ENCODE measurements around the gene DSPP. TPM values are rescaled to one million over a fixed set of nuclear protein-coding genes. Genes with fewer than 3 reads are reported as not detected.

Gene DSPP
- total RNA-seq (2014; rRNA removed; shearing (Covaris generic)) (not detected in 2 replicates), polyA plus RNA-seq (2016; fragmentation: Nextera tagmentation; extraction: Ambion mirVana) (0.05 and 0.08 TPM in 2 replicates)
- long read RNA-seq = 0 reads

DNA sequence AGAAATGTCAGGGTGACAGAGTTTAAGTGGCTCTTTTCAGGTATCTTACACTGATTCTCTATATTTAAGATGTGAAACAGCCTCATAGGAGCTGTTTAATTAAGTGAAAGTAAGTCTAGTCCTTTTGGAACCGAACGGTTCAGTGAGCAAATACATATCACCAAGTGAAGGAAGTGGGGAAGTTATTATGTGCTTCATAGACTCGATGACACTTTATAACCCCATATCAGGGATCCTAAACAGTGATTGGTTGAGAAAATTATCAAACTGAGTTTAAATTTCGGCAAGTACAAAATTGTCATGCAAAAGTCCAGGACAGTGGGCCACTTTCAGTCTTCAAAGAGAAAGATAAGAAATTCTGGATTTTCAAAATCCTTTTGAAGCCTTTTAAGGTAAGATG is at the start of gene DSPP:
DSPP (plus strand) TSS at position 301 of the 400 bp plus-strand sequence. CDS start 2,380 bp downstream, outside the sequence.
- H3K36me3 Mint-ChIP-seq (ENCODE audit: low read depth) = no peaks in the 10 kb centered on the region
- ATAC-seq = no peak
- no peak for DNase-seq (ENCODE audit: low spot score)

More for the DNA sequence above, at the start of gene DSPP:
- H3K27me3 Mint-ChIP-seq (ENCODE audit: insufficient read depth, low read depth, poor library complexity) = peaks cover 2% of the 10 kb centered on the region
- no peaks in the 10 kb centered on the region for H3K9me3 Mint-ChIP-seq
- Histone ChIP-seq H3K79me2 (replicated peaks; ENCODE audit: insufficient read depth) (no peaks in the 10 kb centered on the region), H3K27me3 (ENCODE audit: insufficient read depth) (no peaks in the 10 kb centered on the region), H3K9me2 (ENCODE audit: insufficient read depth) (no peaks in the 10 kb centered on the region), H3K27ac (ENCODE audit: low read depth) (no peak within 1 kb of the TSS), H3K4me1 (ENCODE audit: insufficient read depth) (no peaks in the 10 kb centered on the region), H3K36me3 (ENCODE audit: insufficient read depth) (no peaks in the 10 kb centered on the region), H3K4me3 (no peak within 1 kb of the TSS), H3F3A (replicated peaks; ENCODE audit: low read depth) (no peaks in the 10 kb centered on the region), H3K4me2 (no peak within 1 kb of the TSS), H2AFZ (no peak within 1 kb of the TSS), H4K20me1 (replicated peaks; ENCODE audit: insufficient read depth) (no peaks in the 10 kb centered on the region)
- no peak within 1 kb of the TSS for H3K4me3 Mint-ChIP-seq
- no peaks in the 10 kb centered on the region; the same call in 2 of the 3 replicates for H3K4me1 Mint-ChIP-seq
- TF ChIP-seq CREB1 (CRISPR knock-in tag; IDR thresholded peaks at IDR 0.05; ENCODE audit: low read depth) (no peak), ZNF114 (CRISPR knock-in tag; IDR thresholded peaks at IDR 0.05) (no peak), POLR2AphosphoS5 (IDR thresholded peaks at IDR 0.05; ENCODE audit: low read depth) (no peak), JUNB (IDR thresholded peaks at IDR 0.05; ENCODE audit: unreplicated experiment) (no peak), NANOG (IDR thresholded peaks at IDR 0.05; ENCODE audit: borderline replicate concordance) (no peak), STAT1 (IDR thresholded peaks at IDR 0.05; ENCODE audit: unreplicated experiment) (no peak), ZNF331 (CRISPR knock-in tag; IDR thresholded peaks at IDR 0.05; ENCODE audit: low read depth) (no peak), EZH2phosphoT487 (IDR thresholded peaks at IDR 0.05; ENCODE audit: unreplicated experiment) (no peak), EZH2 (IDR thresholded peaks at IDR 0.05; ENCODE audit: low read depth, unreplicated experiment) (no peak)
- TF ChIP-seq, protein P1, sequence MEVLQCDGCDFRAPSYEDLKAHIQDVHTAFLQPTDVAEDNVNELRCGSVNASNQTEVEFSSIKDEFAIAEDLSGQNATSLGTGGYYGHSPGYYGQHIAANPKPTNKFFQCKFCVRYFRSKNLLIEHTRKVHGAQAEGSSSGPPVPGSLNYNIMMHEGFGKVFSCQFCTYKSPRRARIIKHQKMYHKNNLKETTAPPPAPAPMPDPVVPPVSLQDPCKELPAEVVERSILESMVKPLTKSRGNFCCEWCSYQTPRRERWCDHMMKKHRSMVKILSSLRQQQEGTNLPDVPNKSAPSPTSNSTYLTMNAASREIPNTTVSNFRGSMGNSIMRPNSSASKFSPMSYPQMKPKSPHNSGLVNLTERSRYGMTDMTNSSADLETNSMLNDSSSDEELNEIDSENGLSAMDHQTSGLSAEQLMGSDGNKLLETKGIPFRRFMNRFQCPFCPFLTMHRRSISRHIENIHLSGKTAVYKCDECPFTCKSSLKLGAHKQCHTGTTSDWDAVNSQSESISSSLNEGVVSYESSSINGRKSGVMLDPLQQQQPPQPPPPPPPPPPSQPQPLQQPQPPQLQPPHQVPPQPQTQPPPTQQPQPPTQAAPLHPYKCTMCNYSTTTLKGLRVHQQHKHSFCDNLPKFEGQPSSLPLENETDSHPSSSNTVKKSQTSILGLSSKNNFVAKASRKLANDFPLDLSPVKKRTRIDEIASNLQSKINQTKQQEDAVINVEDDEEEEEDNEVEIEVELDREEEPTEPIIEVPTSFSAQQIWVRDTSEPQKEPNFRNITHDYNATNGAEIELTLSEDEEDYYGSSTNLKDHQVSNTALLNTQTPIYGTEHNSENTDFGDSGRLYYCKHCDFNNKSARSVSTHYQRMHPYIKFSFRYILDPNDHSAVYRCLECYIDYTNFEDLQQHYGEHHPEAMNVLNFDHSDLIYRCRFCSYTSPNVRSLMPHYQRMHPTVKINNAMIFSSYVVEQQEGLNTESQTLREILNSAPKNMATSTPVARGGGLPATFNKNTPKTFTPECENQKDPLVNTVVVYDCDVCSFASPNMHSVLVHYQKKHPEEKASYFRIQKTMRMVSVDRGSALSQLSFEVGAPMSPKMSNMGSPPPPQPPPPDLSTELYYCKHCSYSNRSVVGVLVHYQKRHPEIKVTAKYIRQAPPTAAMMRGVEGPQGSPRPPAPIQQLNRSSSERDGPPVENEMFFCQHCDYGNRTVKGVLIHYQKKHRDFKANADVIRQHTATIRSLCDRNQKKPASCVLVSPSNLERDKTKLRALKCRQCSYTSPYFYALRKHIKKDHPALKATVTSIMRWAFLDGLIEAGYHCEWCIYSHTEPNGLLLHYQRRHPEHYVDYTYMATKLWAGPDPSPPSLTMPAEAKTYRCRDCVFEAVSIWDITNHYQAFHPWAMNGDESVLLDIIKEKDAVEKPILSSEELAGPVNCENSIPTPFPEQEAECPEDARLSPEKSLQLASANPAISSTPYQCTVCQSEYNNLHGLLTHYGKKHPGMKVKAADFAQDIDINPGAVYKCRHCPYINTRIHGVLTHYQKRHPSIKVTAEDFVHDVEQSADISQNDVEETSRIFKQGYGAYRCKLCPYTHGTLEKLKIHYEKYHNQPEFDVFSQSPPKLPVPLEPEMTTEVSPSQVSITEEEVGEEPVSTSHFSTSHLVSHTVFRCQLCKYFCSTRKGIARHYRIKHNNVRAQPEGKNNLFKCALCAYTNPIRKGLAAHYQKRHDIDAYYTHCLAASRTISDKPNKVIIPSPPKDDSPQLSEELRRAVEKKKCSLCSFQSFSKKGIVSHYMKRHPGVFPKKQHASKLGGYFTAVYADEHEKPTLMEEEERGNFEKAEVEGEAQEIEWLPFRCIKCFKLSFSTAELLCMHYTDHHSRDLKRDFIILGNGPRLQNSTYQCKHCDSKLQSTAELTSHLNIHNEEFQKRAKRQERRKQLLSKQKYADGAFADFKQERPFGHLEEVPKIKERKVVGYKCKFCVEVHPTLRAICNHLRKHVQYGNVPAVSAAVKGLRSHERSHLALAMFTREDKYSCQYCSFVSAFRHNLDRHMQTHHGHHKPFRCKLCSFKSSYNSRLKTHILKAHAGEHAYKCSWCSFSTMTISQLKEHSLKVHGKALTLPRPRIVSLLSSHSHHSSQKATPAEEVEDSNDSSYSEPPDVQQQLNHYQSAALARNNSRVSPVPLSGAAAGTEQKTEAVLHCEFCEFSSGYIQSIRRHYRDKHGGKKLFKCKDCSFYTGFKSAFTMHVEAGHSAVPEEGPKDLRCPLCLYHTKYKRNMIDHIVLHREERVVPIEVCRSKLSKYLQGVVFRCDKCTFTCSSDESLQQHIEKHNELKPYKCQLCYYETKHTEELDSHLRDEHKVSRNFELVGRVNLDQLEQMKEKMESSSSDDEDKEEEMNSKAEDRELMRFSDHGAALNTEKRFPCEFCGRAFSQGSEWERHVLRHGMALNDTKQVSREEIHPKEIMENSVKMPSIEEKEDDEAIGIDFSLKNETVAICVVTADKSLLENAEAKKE (CRISPR knock-in tag; IDR thresholded peaks at IDR 0.05) = no peak
- TF ChIP-seq, protein P2, sequence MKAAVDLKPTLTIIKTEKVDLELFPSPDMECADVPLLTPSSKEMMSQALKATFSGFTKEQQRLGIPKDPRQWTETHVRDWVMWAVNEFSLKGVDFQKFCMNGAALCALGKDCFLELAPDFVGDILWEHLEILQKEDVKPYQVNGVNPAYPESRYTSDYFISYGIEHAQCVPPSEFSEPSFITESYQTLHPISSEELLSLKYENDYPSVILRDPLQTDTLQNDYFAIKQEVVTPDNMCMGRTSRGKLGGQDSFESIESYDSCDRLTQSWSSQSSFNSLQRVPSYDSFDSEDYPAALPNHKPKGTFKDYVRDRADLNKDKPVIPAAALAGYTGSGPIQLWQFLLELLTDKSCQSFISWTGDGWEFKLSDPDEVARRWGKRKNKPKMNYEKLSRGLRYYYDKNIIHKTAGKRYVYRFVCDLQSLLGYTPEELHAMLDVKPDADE (IDR thresholded peaks at IDR 0.05) = no peak
- TF ChIP-seq, protein P3, sequence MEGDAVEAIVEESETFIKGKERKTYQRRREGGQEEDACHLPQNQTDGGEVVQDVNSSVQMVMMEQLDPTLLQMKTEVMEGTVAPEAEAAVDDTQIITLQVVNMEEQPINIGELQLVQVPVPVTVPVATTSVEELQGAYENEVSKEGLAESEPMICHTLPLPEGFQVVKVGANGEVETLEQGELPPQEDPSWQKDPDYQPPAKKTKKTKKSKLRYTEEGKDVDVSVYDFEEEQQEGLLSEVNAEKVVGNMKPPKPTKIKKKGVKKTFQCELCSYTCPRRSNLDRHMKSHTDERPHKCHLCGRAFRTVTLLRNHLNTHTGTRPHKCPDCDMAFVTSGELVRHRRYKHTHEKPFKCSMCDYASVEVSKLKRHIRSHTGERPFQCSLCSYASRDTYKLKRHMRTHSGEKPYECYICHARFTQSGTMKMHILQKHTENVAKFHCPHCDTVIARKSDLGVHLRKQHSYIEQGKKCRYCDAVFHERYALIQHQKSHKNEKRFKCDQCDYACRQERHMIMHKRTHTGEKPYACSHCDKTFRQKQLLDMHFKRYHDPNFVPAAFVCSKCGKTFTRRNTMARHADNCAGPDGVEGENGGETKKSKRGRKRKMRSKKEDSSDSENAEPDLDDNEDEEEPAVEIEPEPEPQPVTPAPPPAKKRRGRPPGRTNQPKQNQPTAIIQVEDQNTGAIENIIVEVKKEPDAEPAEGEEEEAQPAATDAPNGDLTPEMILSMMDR (conservative IDR thresholded peaks at IDR 0.05; ENCODE audit: low read depth in 2 of 2) = no peak
- TF ChIP-seq, protein P4, sequence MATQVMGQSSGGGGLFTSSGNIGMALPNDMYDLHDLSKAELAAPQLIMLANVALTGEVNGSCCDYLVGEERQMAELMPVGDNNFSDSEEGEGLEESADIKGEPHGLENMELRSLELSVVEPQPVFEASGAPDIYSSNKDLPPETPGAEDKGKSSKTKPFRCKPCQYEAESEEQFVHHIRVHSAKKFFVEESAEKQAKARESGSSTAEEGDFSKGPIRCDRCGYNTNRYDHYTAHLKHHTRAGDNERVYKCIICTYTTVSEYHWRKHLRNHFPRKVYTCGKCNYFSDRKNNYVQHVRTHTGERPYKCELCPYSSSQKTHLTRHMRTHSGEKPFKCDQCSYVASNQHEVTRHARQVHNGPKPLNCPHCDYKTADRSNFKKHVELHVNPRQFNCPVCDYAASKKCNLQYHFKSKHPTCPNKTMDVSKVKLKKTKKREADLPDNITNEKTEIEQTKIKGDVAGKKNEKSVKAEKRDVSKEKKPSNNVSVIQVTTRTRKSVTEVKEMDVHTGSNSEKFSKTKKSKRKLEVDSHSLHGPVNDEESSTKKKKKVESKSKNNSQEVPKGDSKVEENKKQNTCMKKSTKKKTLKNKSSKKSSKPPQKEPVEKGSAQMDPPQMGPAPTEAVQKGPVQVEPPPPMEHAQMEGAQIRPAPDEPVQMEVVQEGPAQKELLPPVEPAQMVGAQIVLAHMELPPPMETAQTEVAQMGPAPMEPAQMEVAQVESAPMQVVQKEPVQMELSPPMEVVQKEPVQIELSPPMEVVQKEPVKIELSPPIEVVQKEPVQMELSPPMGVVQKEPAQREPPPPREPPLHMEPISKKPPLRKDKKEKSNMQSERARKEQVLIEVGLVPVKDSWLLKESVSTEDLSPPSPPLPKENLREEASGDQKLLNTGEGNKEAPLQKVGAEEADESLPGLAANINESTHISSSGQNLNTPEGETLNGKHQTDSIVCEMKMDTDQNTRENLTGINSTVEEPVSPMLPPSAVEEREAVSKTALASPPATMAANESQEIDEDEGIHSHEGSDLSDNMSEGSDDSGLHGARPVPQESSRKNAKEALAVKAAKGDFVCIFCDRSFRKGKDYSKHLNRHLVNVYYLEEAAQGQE (IDR thresholded peaks at IDR 0.05; ENCODE audit: unreplicated experiment) = no peak
- no peak within 1 kb of the TSS for H3K27ac Mint-ChIP-seq

All from GM23338 (cell line).